Measurements from ENCODE around the gene NUBP2.

DNA sequence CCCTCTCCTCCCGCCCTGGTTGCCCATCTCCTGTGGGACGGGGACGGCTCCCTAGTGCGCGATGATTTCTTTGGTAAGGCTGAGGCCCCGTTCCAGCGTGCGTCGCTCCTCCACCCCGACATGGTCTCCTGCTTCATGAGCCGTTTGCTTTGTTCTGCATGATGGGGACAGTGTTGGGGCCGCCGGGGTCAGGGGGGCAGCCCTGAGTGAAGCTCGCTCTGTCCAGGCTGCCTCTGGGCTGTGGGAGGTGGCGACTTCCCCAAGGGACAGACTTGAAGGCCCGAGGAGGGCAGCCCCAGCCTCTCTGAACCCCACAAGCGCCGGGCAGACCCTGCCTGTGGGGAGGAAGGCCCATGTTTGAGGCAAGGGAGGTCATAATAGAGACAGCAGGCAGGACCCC, 23.8 kb upstream of the NUBP2 start:
- TF ChIP-seq NFIC (IDR thresholded peaks at IDR 0.05; ENCODE audit: borderline replicate concordance) (no peak), EP300 (IDR thresholded peaks at IDR 0.05; ENCODE audit: borderline replicate concordance in 1 of 2, low read depth in 1 of 2, low read length in 1 of 2) (no peak), RAD21 (IDR thresholded peaks at IDR 0.05; ENCODE audit: low read length) (no peak), MAX (IDR thresholded peaks at IDR 0.05; ENCODE audit: low read depth) (no peak), RFX5 (IDR thresholded peaks at IDR 0.05; ENCODE audit: low read length) (no peak), POLR2AphosphoS5 (IDR thresholded peaks at IDR 0.05; ENCODE audit: low read depth, low read length) (no peak), TEAD4 (IDR thresholded peaks at IDR 0.05; ENCODE audit: borderline replicate concordance, insufficient read depth) (no peak), YY1 (IDR thresholded peaks at IDR 0.05; ENCODE audit: low read depth) (no peak), GABPA (IDR thresholded peaks at IDR 0.05; ENCODE audit: low read depth) (no peak), EZH2phosphoT487 (IDR thresholded peaks at IDR 0.05; ENCODE audit: borderline replicate concordance, low read depth) (no peak)
- TF ChIP-seq, protein P1, sequence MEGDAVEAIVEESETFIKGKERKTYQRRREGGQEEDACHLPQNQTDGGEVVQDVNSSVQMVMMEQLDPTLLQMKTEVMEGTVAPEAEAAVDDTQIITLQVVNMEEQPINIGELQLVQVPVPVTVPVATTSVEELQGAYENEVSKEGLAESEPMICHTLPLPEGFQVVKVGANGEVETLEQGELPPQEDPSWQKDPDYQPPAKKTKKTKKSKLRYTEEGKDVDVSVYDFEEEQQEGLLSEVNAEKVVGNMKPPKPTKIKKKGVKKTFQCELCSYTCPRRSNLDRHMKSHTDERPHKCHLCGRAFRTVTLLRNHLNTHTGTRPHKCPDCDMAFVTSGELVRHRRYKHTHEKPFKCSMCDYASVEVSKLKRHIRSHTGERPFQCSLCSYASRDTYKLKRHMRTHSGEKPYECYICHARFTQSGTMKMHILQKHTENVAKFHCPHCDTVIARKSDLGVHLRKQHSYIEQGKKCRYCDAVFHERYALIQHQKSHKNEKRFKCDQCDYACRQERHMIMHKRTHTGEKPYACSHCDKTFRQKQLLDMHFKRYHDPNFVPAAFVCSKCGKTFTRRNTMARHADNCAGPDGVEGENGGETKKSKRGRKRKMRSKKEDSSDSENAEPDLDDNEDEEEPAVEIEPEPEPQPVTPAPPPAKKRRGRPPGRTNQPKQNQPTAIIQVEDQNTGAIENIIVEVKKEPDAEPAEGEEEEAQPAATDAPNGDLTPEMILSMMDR (IDR thresholded peaks at IDR 0.05): no peak

Measured in SK-N-SH (cell line).